Measurements from ENCODE around the gene PMPCA. TPM values are rescaled to one million over a fixed set of nuclear protein-coding genes. Genes with fewer than 3 reads are reported as not detected.

PMPCA gene
- total RNA-seq, 1 donor from 2014 or later, result 94.4 TPM

- peaks cover 55% of the 10 kb centered on the region for H3K36me3 ChIP-seq (ENCODE audit: insufficient read depth, low read length)
- H3K36me3 Mint-ChIP-seq (ENCODE audit: low read depth, unreplicated experiment), result peaks cover 9% of the 10 kb centered on the region
These were observed 61.5 kb downstream of the PMPCA start for GRCh38 chr9:136471802-136472487.

GRCh38 chr9:136472640-136473353 is 62.3 kb downstream of the PMPCA start:
- no peaks in the 10 kb centered on the region for H3K27me3 ChIP-seq (ENCODE audit: insufficient read depth, low read length)
- no peaks in the 10 kb centered on the region for H3K4me1 ChIP-seq (ENCODE audit: insufficient read depth, low read length)
- Mint-ChIP-seq H3K27me3 (ENCODE audit: low read depth, unreplicated experiment) (no peaks in the 10 kb centered on the region), H3K4me3 (ENCODE audit: unreplicated experiment) (no peak overlapping the region), H3K27ac (ENCODE audit: unreplicated experiment) (no peak overlapping the region), H3K9me3 (ENCODE audit: unreplicated experiment) (no peaks in the 10 kb centered on the region), H3K4me1 (ENCODE audit: low read depth, unreplicated experiment) (peaks cover under 1% of the 10 kb centered on the region), H3K36me3 (ENCODE audit: low read depth, unreplicated experiment) (peaks cover 11% of the 10 kb centered on the region)
- H3K79me2 ChIP-seq (ENCODE audit: insufficient read depth, low read length), result peaks cover 97% of the 10 kb centered on the region
- H3K36me3 ChIP-seq (ENCODE audit: insufficient read depth, low read length), result peaks cover 51% of the 10 kb centered on the region
- H4K20me1 ChIP-seq (ENCODE audit: insufficient read depth, low read length), result peaks cover 100% of the 10 kb centered on the region
- no peak for FAIRE-seq
- no peak overlapping the region for H3K9ac ChIP-seq (ENCODE audit: low read length)
- H3K27ac ChIP-seq (ENCODE audit: low read depth, low read length), result no peak overlapping the region
- H3K4me3 ChIP-seq (ENCODE audit: insufficient read depth, low read depth, low read length), result no peak overlapping the region
- TF ChIP-seq CTCF (IDR thresholded peaks at IDR 0.05; ENCODE audit: insufficient read depth, low read depth, low read length) (no peak), EZH2 (IDR thresholded peaks at IDR 0.05; ENCODE audit: insufficient read depth, low read length) (no peak)
- H3K4me2 ChIP-seq (ENCODE audit: low read length), result no peak overlapping the region
- no peaks in the 10 kb centered on the region for H3K9me3 ChIP-seq (ENCODE audit: insufficient read depth, low read depth, low read length)
- no peak overlapping the region for H2AFZ ChIP-seq (ENCODE audit: low read depth, low read length)
- DNase-seq (ENCODE audit: low read depth), result no peak

More at GRCh38 chr9:136471802-136472487, 61.5 kb downstream of the PMPCA start:
- FAIRE-seq (no peak), DNase-seq (ENCODE audit: low read depth) (no peak)
- Histone ChIP-seq H3K9ac (ENCODE audit: low read length) (no peak overlapping the region), H3K27me3 (ENCODE audit: insufficient read depth, low read length) (no peaks in the 10 kb centered on the region), H3K4me2 (ENCODE audit: low read length) (no peak overlapping the region), H3K79me2 (ENCODE audit: insufficient read depth, low read length) (peaks cover 93% of the 10 kb centered on the region), H3K4me3 (ENCODE audit: insufficient read depth, low read depth, low read length) (no peak overlapping the region), H3K27ac (ENCODE audit: low read depth, low read length) (no peak overlapping the region), H3K9me3 (ENCODE audit: insufficient read depth, low read depth, low read length) (no peaks in the 10 kb centered on the region), H3K4me1 (ENCODE audit: insufficient read depth, low read length) (no peaks in the 10 kb centered on the region), H4K20me1 (ENCODE audit: insufficient read depth, low read length) (peaks cover 98% of the 10 kb centered on the region), H2AFZ (ENCODE audit: low read depth, low read length) (no peak overlapping the region)
- no peaks in the 10 kb centered on the region for H3K9me3 Mint-ChIP-seq (ENCODE audit: unreplicated experiment)
- H3K27me3 Mint-ChIP-seq (ENCODE audit: low read depth, unreplicated experiment), result no peaks in the 10 kb centered on the region
- TF ChIP-seq EZH2 (IDR thresholded peaks at IDR 0.05; ENCODE audit: insufficient read depth, low read length), result no peak
- no peak for TF ChIP-seq CTCF (IDR thresholded peaks at IDR 0.05; ENCODE audit: insufficient read depth, low read depth, low read length)
- no peak overlapping the region for H3K4me3 Mint-ChIP-seq (ENCODE audit: unreplicated experiment)
- H3K4me1 Mint-ChIP-seq (ENCODE audit: low read depth, unreplicated experiment), result no peaks in the 10 kb centered on the region
- H3K27ac Mint-ChIP-seq (ENCODE audit: unreplicated experiment), result peak overlapping the region; percentile 18

- H2AFZ ChIP-seq (ENCODE audit: low read depth, low read length), result no peak overlapping the region
- H3K27ac Mint-ChIP-seq (ENCODE audit: unreplicated experiment), result no peak overlapping the region
- H3K27ac ChIP-seq (ENCODE audit: low read depth, low read length), result no peak overlapping the region
- H3K9ac ChIP-seq (ENCODE audit: low read length), result no peak overlapping the region
- H3K9me3 Mint-ChIP-seq (ENCODE audit: unreplicated experiment), result no peaks in the 10 kb centered on the region
- FAIRE-seq (no peak), DNase-seq (ENCODE audit: low read depth) (no peak)
- H3K36me3 Mint-ChIP-seq (ENCODE audit: low read depth, unreplicated experiment), result peaks cover 11% of the 10 kb centered on the region
- no peak overlapping the region for H3K4me3 Mint-ChIP-seq (ENCODE audit: unreplicated experiment)
- no peak overlapping the region for H3K4me2 ChIP-seq (ENCODE audit: low read length)
- H3K4me1 ChIP-seq (ENCODE audit: insufficient read depth, low read length), result no peaks in the 10 kb centered on the region
- H3K4me1 Mint-ChIP-seq (ENCODE audit: low read depth, unreplicated experiment), result peaks cover 2% of the 10 kb centered on the region
- H3K9me3 ChIP-seq (ENCODE audit: insufficient read depth, low read depth, low read length), result no peaks in the 10 kb centered on the region
- peaks cover 46% of the 10 kb centered on the region for H3K36me3 ChIP-seq (ENCODE audit: insufficient read depth, low read length)
- no peaks in the 10 kb centered on the region for H3K27me3 ChIP-seq (ENCODE audit: insufficient read depth, low read length)
- no peak for TF ChIP-seq CTCF (IDR thresholded peaks at IDR 0.05; ENCODE audit: insufficient read depth, low read depth, low read length)
- no peak for TF ChIP-seq EZH2 (IDR thresholded peaks at IDR 0.05; ENCODE audit: insufficient read depth, low read length)
- H4K20me1 ChIP-seq (ENCODE audit: insufficient read depth, low read length), result peaks cover 100% of the 10 kb centered on the region
- H3K27me3 Mint-ChIP-seq (ENCODE audit: low read depth, unreplicated experiment), result no peaks in the 10 kb centered on the region
- H3K79me2 ChIP-seq (ENCODE audit: insufficient read depth, low read length), result peaks cover 100% of the 10 kb centered on the region
- H3K4me3 ChIP-seq (ENCODE audit: insufficient read depth, low read depth, low read length), result no peak overlapping the region
These were observed 62.9 kb downstream of the PMPCA start for GRCh38 chr9:136473354-136473721.

Measured in astrocyte (in vitro differentiated cells and primary cell).